Superior temporal gyrus (tissue), 1 donor: Measurements from ENCODE around the gene HCLS1.
"Not testable (repeated sequence)": the region's sequence is repeated elsewhere in the genome, so short reads cannot be mapped to it uniquely, and the experiment has no call there.

Experiments
- DNase-seq: peaks from one replicate; pipeline ENCODE4 v3.0.0-alpha.2; 2016; ENCODE audit errors: extremely low spot score

The HCLS1 gene

GRCh38 chr3:121599900-121600299 lies 60.8 kb downstream of the HCLS1 start:
- not testable (repeated sequence) for DNase-seq

DNA sequence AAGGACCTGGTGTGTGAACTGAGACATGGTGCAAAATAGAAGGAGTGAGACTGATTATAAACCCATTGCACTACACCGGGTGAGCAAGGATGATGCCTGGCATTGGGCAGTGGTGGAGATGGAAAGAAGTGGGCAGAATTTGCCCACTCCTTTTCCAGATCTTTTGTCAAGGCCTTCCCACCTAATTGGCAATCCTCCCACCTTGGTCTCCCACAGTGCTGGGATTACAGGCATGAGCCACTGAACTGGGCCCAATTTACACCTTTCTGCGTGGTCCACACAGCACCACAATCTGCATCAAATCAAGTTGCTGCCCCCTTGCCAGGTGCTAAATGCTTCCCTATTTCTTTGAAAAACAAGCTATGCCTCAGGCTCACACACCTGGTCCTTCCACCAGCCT lies 62.1 kb downstream of the HCLS1 start:
- DNase-seq: no peak

DNA sequence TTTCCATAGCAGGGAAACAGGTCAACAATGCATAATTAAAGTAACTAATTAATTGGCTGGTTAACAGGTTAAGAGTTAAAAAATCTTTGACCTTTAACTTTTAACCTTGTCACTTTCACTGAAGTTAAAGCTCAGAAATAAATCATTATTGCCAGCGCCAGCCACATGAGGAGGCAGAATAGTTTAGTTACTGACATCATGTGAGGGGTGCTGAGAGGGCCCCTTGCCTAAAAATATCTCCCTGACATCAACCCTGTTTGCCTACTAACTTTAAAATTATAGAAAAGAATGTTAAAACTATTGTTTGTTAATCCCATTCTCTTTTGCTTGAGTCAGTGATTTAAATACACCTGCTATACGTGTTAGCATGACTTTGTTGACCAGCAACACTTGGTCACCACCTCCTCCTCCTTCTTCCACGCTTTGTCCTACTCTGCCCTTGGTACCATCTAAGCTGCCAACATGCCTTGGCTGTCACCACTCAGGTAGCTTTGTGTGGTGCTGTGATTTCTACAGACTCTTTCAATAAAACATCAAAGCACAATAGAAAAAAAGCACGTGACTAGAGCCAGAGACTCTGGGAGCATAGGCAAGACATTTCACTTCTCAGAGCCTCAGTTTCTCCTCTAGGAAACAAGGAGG lies 64.8 kb downstream of the HCLS1 start:
- DNase-seq: no peak

GRCh38 chr3:121594850-121595249 lies 65.9 kb downstream of the HCLS1 start:
- DNase-seq: no peak

DNA sequence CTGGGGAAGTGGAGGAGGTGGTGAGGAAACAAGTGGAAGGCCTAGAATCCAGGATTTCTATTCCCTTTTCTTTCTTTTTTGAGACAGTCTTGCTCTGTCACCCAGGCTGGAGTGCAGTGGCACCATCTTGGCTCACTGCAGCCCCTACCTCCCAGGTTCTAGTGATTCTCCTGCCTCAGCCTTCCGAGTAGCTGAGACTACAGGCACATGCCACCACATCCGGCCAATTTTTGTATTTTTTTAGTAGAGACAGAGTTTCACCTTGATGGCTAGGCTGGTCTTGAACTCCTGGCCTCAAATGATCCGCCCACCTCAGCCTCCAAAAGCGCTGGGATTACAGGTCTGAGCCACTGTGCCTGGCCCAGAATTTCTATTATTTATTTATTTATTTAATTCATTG lies 66.9 kb downstream of the HCLS1 start:
- not testable (repeated sequence) for DNase-seq

GRCh38 chr3:121592856-121593702 lies 67.6 kb downstream of the HCLS1 start, which contains the start of gene FBXO40:
FBXO40 (plus strand) TSS chr3:121593379; CDS start chr3:121620576, 27,197 bp downstream.
- DNase-seq: peak; percentile 51

DNA sequence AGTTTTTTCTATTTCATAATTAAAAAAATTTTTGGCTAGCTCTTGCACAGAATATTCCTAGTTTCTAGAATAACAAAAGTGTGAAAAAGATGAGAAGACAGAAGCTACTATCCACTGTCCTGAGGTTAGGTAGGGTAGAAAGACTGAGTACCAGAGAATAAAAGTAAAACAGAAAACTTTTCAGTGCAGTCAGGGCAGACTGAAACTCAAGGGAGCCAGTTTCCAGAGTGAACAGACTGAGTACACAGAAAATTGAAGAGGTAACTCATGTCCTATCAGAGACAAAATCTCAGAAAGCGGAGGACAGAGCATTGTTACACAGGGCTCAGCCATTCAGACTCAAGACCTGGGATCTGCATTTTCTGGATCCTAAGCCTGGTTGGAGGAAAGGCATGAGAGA lies 76.3 kb downstream of the HCLS1 start:
- no peak for DNase-seq

DNA sequence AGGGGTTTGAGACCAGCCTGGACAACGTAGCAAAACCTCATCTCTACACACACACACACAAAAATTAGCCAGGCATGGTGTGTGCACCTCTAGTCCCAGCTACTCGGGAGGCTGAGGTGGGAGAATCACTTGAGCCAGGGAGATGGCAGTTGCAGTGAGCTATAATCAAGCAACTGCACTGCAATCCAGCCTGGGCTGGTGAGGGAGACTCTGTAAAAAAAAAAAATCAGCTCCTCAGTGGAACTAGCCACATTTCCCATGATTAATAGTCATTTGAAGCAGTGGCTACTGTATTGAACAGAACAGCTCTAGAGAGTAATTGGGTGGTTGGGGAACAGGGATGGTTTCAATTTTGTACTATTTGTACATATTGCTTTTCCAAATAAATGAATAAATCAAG lies 79.0 kb downstream of the HCLS1 start:
- no peak for DNase-seq
